GM08714 (cell line): ENCODE measurements around the gene WDR89.
"Not testable (repeated sequence)": the region's sequence is repeated elsewhere in the genome, so short reads cannot be mapped to it uniquely, and the experiment has no call there.

Experiments used
- H3K4me3 ChIP-seq: fragments of 200-500 bp; sonication (Bioruptor generic); 2 replicates; pipeline ENCODE4 v1.5.1; 2014; ENCODE audit warnings: mild to moderate bottlenecking, low read length, inconsistent platforms
- ZNF274 ChIP-seq: IDR thresholded peaks from 2 replicates; pipeline ENCODE4 v1.6.1; 2012; ENCODE audit warnings: mild to moderate bottlenecking, low read depth, low read length

WDR89 gene

GRCh38 chr14:63666335-63666734, 24.7 kb upstream of the WDR89 start:
- H3K4me3 ChIP-seq: no peak overlapping the region
- TF ChIP-seq ZNF274: no peak

DNA sequence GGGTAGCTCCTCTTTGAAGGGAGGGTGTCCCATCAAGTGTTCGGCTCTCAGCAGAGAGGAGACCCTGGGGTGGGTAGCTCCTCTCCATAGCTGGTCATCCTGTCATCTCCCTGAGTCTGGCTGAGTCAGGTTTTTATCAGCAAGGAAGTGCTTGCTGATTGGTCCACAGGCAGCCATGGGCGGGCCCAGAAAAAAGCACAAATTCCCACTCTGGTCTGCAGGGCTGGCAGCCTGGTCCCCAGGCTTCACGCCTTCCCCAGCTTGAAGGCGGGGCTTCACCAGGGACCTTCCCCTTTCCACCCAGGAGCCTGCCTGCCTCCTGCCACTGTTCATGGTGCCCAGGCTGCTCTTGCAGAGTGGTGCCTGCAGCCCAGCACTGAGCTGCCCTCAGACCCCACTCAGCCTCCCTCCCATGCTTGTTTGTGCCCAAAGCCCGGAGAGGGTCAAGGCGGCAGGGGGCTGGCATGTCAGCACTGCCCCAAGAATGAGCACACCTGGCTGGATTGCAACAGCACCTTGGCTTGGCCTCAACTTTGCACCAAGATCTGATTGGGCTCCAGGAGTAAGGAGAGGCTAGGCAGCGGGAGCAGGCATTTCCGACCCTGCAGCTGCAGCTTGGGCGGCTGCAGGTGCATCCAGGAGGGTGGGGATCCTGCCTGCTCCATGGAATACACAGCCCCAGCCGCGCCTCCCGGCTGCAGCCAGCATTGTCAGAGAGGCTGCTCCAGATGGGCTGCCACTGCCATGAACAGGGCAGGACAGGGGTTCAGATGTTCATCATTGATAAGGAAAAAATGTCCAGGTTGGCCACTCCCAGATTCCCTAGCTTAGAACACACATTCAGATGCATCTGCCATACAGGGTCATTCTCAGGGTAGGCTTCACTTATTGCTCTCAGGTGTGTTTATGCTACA, 22.0 kb upstream of the WDR89 start:
- H3K4me3 ChIP-seq: no peak overlapping the region
- TF ChIP-seq ZNF274: no peak

DNA sequence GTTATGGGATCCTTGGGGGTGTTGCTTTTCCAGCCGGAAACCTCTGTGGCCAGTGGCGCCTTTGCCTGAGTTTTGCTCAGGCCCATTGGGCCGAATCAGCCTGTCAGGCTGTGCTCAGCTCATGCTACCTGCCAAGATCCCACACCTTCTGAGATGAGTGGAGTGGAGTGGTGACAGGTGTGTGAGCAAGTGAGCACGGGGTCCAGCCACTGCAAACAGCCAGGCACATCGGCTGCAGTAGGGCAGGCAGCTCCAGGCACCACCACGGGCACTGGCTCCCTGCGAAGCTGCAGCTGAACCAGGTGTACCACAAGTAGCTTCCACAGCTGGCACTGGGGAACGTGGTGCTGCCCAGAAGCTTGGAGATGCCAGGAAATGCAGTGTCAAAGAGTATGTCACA, 21.1 kb upstream of the WDR89 start:
- H3K4me3 ChIP-seq: no peak overlapping the region
- no peak for TF ChIP-seq ZNF274

DNA sequence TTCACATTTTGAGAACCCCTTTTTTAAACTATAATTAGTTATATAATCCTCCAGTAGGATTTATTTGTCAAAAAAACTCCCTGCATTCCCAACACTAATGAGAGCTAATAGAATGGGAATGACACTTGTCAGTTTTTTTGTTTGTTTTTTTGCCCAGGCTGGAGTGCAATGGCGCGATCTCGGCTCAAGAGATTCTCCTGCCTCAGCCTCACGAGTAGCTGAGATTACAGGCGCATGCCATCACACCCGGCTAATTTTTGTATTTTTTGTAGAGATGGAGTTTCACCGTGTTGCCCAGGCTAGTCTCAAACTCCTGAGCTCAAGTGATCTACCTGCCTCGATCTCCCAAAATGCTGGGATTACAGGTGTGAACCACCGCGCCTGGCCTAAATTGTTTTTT, 20.2 kb upstream of the WDR89 start:
- not testable (repeated sequence) for H3K4me3 ChIP-seq

DNA sequence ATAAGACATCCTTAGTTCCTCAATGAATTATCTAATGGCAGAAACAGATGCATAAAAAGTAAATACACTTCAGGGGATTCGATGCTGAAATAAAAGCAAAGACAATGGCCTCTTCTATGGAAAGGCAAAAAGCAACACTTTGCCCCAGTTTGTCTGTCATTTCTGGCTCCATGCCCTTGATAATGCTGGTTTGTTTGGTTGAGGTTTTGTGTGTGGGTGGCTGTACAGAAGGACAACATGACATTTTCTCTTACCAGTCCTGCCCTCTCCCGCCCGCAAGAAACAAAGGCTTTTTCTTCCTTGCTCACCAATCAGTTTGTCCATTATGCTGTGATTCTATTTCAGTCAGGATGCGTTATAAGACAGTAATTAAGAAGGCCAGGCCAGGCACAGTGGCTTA, 18.1 kb upstream of the WDR89 start:
- no peak for TF ChIP-seq ZNF274
- no peak overlapping the region for H3K4me3 ChIP-seq

GRCh38 chr14:63656194-63656593, 14.5 kb upstream of the WDR89 start:
- H3K4me3 ChIP-seq: no peak overlapping the region
- TF ChIP-seq ZNF274: no peak

DNA sequence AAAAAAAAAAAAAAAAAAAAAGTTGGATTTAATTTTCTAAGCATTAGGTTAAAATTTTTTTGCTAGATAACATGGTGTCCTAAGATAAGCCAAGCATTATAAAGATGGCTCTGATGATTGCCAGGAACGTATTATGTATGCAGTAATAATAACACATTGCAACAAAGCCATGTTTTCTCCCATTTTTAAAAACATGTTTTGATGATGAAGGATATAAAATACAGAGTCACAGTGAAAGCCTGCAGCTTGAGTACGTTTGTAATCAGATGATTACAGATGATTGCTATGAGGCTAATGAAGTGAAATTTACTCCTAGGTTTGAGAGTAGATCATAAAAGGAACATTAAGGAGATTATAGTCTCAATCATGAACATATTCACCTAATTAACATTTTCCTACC, 13.3 kb upstream of the WDR89 start:
- TF ChIP-seq ZNF274: no peak
- no peak overlapping the region for H3K4me3 ChIP-seq

DNA sequence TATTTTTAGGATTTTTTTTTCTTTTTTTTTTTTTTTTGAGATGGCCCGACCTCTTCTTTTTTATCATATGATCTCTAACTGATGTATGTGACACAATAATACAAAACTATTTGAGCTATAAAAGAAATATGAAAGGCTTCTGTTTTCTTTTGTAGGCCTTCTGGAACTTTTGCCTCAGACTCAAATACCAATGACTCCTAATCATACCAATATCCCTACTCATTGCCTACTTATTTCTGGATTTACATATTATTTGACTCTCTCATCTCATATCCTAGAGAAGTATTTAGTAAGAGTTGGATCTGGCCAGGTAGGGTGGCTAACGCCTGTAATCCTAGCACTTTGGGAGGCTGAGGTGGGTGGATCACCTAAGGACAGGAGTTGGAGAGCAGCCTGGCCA, 12.7 kb upstream of the WDR89 start:
- no peak overlapping the region for H3K4me3 ChIP-seq
- TF ChIP-seq ZNF274: no peak

DNA sequence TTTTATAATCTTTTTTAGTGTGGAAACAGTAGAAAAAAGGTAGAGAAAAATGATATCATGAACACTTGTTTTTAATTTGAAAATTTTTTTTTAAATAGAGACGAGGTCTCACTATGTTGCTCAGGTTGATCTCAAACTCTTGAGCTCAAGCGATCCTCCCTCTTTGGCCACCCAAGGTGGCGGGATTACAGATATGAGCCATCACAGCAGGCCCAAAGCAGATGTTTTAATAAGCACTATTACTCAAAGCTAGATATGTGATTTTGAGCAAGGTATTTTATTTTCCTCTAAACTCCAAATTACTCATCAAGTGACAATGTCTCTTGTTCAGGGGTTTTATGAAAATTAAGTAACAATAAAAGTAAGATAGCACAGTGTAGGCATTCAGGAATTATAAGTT, 10.7 kb upstream of the WDR89 start:
- TF ChIP-seq ZNF274: no peak
- no peak overlapping the region for H3K4me3 ChIP-seq

DNA sequence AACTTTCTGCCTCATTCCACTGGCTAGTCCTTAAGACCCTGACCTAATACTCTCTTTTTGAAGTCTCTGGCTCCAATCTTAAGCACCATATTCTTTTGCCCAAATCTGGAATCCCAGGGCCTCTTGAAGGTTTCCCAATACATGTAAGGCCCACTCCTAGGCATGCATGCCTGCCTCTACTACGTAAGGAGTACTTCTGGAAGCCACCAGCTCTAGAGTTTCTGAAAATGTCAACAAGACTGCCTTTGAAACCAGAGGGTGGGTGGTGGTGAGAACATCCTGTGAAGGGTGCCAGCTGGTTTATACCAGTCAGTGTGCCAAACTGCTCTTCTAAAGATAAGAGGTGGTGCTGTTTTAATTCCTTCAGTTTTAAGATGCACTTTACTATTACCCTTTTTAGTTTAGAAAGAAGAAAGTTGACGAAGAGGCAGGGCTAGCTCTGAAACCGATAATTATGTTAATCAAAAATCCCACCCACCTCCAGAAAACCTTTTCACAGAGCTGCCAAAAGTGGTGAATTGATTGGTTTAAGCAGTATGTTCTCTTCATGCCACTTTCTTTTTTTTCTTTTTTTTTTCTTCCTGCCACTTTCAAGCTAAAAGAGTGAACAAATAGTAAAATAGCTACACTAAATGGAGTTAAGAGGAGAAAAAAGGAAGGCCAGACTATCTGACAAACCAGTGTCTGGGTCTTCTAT, 8.7 kb upstream of the WDR89 start:
- no peak overlapping the region; the same call in 1 of the 2 replicates for H3K4me3 ChIP-seq
- no peak for TF ChIP-seq ZNF274

DNA sequence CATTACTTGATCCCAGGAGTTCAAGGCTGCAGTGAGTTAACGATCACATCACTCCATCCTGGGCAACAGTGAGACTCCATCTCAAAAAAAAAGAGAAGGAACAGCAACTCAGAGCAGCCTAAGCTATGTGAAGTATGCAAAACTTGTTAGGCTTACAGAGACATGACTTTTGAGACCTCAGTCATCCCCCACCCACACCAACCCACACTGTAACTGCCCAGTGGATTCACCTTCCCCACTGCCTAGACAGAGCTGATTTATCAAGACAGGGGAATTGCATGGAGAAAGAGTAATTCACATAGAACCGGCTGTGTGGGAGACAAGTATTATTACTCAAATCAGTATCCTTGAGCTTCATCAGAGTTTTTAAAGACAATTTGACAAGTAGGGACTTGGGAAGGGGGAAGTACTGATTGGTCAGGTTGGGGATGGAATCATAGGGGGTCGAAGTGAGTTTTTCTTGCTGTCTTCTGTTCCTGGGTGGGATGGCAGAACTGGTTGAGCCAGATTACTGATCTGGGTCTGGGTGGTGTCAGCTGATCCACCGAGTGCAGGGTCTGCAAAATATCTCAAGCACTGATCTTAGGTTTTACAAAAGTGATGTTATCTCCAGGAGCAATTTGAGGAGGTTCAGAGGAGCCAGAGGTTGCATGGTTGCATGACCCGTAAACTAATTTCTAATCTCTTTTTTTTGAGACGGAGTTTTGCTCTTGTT, 6.2 kb upstream of the WDR89 start:
- TF ChIP-seq ZNF274: no peak
- no peak overlapping the region for H3K4me3 ChIP-seq

DNA sequence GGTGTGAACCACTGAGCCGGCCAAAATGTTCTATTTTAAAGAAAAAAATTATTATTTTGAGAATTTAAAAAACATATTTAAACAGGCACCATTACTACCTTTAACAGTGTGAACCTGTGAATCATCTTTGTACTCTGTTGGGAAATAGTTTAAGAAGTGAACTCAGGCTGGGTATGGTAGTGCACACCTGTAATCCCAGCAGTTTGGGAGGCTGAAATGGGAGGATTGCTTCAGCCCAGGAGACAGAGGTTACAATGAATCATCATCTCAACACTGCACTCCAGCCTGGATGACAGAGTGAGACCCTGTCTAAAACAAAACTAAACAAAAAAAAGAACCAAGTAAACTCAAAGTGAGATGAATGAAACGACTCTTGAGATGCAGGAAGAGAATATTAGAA, 3.1 kb upstream of the WDR89 start:
- H3K4me3 ChIP-seq: no peak overlapping the region

GRCh38 chr14:63642656-63643382, 1.1 kb upstream of the WDR89 start:
- peak overlapping the region; percentile 73; the same call in 1 of the 2 replicates for H3K4me3 ChIP-seq
- no peak for TF ChIP-seq ZNF274

More for the DNA sequence above, 3.1 kb upstream of the WDR89 start:
- TF ChIP-seq ZNF274: no peak

DNA sequence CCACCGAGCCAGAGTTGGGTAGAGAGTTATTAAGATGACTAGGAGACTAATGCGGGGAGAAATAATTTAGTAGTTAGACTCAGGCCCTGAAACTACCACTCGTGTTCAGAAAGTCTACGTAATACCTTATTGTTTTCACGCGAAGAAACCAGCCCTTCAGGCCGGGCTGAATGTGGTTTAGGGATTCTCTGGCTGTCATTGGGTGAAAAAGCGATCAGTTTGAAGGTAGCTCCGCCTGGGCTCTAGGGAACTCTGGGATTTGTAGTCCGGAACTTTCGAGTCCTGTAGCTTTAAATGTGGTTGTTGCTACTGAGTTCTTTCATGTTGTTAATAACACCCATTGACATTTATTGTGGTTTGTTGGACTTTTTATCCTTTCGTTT, 549 bp upstream of the WDR89 start:
- H3K4me3 ChIP-seq: peak overlapping the region; percentile 73
- TF ChIP-seq ZNF274: no peak
